IMR-90 (cell line): ENCODE results near the gene OPRM1. TPM values are rescaled to one million over a fixed set of nuclear protein-coding genes. Genes with fewer than 3 reads are reported as not detected.

Source experiments
- ATAC-seq: fragments of 200-7000 bp; cut with Tn5 transposase; 2 replicates; pipeline ENCODE4 v1.9.1; 2020; ENCODE audit warnings: low read depth, mild to moderate bottlenecking, moderate library complexity
- BruUV-seq: library from RNA; stranded (reverse); fragments of 400-500 nt; replicated peaks from 2 replicates; lab custom pipeline; 2021; lab: Mats Ljungman, UMichigan
- CTCF ChIA-PET: fragments of 300-600 bp; formaldehyde crosslinking; extraction: SDS; loops from one replicate; lab custom pipeline; 2021; ENCODE audit warnings: antibody characterized with exemption; lab: Yijun Ruan, JAX
- POLR2A ChIA-PET: fragments of 300-600 bp; sonication (Branson Sonifier 250); formaldehyde crosslinking; loops from one replicate; lab custom pipeline; 2022; ENCODE audit warnings: antibody characterized with exemption; ENCODE audit not compliant: unreplicated experiment; lab: Charles Lee
- DNase-seq: peaks from one replicate; pipeline ENCODE4 v3.0.0; 2013
- H2AFZ ChIP-seq: replicated peaks from 2 replicates; pipeline ENCODE3; 2013; ENCODE audit warnings: low read length, mild to moderate bottlenecking; ENCODE audit not compliant: poor library complexity
- H2AK5ac ChIP-seq: 2 replicates; pipeline ENCODE4 v1.6.1; 2013; ENCODE audit warnings: low read depth, low read length, inconsistent platforms
- H2AK9ac ChIP-seq: replicated peaks from 2 replicates; pipeline ENCODE3; 2013; ENCODE audit warnings: mild to moderate bottlenecking, low read depth, low read length, moderate library complexity; ENCODE audit not compliant: poor library complexity
- H2BK120ac ChIP-seq: 2 replicates; pipeline ENCODE4 v1.6.1; 2013; ENCODE audit warnings: low read depth, low read length, inconsistent platforms
- H2BK15ac ChIP-seq: 3 replicates; pipeline ENCODE4 v1.6.1; 2013; ENCODE audit warnings: low read depth, low read length, inconsistent platforms
- H2BK20ac ChIP-seq: 2 replicates; pipeline ENCODE4 v1.6.1; 2013; ENCODE audit warnings: low read depth, mild to moderate bottlenecking, inconsistent platforms, low read length, moderate library complexity
- H2BK5ac ChIP-seq: 2 replicates; pipeline ENCODE4 v1.6.1; 2013; ENCODE audit warnings: mild to moderate bottlenecking, low read depth, low read length, inconsistent platforms; ENCODE audit not compliant: poor library complexity, severe bottlenecking
- H3K14ac ChIP-seq: replicated peaks from 2 replicates; pipeline ENCODE4 v1.6.1; 2013; ENCODE audit warnings: low read depth, low read length, inconsistent platforms
- H3K18ac ChIP-seq: 2 replicates; pipeline ENCODE4 v1.6.1; 2013; ENCODE audit warnings: low read depth, low read length, control low read depth
- H3K23ac ChIP-seq: 2 replicates; pipeline ENCODE4 v1.6.1; 2013; ENCODE audit warnings: low read depth, low read length, inconsistent platforms
- H3K27ac ChIP-seq: 2 replicates; pipeline ENCODE4 v1.5.1; 2013; ENCODE audit warnings: mild to moderate bottlenecking, control low read depth, low read length; ENCODE audit not compliant: insufficient read depth
- H3K27me3 ChIP-seq: 2 replicates; pipeline ENCODE4 v1.6.1; 2013; ENCODE audit warnings: low read length; ENCODE audit not compliant: control insufficient read depth, insufficient read depth
- H3K36me3 ChIP-seq: 2 replicates; pipeline ENCODE4 v1.6.1; 2013; ENCODE audit warnings: low read length, mixed read lengths; ENCODE audit not compliant: control insufficient read depth, insufficient read depth
- H3K4ac ChIP-seq: 2 replicates; pipeline ENCODE4 v1.6.1; 2013; ENCODE audit warnings: low read depth, low read length, inconsistent platforms
- H3K4me1 ChIP-seq: 2 replicates; pipeline ENCODE4 v1.6.1; 2013; ENCODE audit warnings: low read length, mixed read lengths; ENCODE audit not compliant: control insufficient read depth, insufficient read depth
- H3K4me2 ChIP-seq: 2 replicates; pipeline ENCODE4 v1.6.1; 2013; ENCODE audit warnings: low read depth, mild to moderate bottlenecking, control low read depth, low read length, moderate library complexity
- H3K4me3 ChIP-seq: 2 replicates; pipeline ENCODE4 v1.5.1; 2013; ENCODE audit warnings: low read depth, mild to moderate bottlenecking, control low read depth, low read length, moderate library complexity; ENCODE audit not compliant: insufficient read depth
- H3K56ac ChIP-seq: 2 replicates; pipeline ENCODE4 v1.6.1; 2013; ENCODE audit warnings: low read length, inconsistent platforms; ENCODE audit not compliant: insufficient read depth; ENCODE audit errors: extremely low read depth
- H3K79me1 ChIP-seq, 2 experiments: 2 replicates each; pipeline ENCODE4 v1.6.1; 2013; ENCODE audit warnings: low read length in 2 of 2, inconsistent platforms in 1 of 2, low read depth in 1 of 2
- H3K9ac ChIP-seq: 2 replicates; pipeline ENCODE4 v1.6.1; 2013; ENCODE audit warnings: low read depth, low read length, control low read depth
- H3K9me1 ChIP-seq: 2 replicates; pipeline ENCODE4 v1.6.1; 2013; ENCODE audit warnings: low read length, inconsistent platforms; ENCODE audit not compliant: insufficient read depth
- H3K9me3 ChIP-seq: 2 replicates; pipeline ENCODE4 v1.6.1; 2013; ENCODE audit warnings: low read length; ENCODE audit not compliant: control insufficient read depth, insufficient read depth
- H4K20me1 ChIP-seq: 2 replicates; pipeline ENCODE4 v1.6.1; 2013; ENCODE audit warnings: low read length, inconsistent platforms; ENCODE audit not compliant: insufficient read depth
- H4K5ac ChIP-seq: 2 replicates; pipeline ENCODE4 v1.6.1; 2013; ENCODE audit warnings: mild to moderate bottlenecking, low read depth, low read length, control low read depth
- H4K8ac ChIP-seq, 2 experiments: 2 replicates each; pipeline ENCODE4 v1.6.1; 2013; ENCODE audit warnings: low read depth in 2 of 2, low read length in 2 of 2, control low read depth in 1 of 2, inconsistent platforms in 1 of 2
- H4K91ac ChIP-seq: 2 replicates; pipeline ENCODE4 v1.6.1; 2013; ENCODE audit warnings: low read depth, low read length, inconsistent platforms; ENCODE audit not compliant: insufficient read depth
- ELK1 ChIP-seq: fragments of 150-350 bp; IDR thresholded peaks from 2 replicates; pipeline ENCODE4 v1.6.1; 2016; ENCODE audit warnings: low read depth, mild to moderate bottlenecking, low read length, moderate library complexity, borderline replicate concordance
- FOS ChIP-seq: fragments of 150-350 bp; IDR thresholded peaks from 2 replicates; pipeline ENCODE4 v1.6.1; 2016; ENCODE audit warnings: low read depth, low read length
- MAZ ChIP-seq: IDR thresholded peaks from 2 replicates; pipeline ENCODE4 v1.6.1; 2012; ENCODE audit warnings: low read depth, mild to moderate bottlenecking, low read length, improper control_type of control experiment, moderate library complexity, borderline replicate concordance
- RAD21 ChIP-seq: IDR thresholded peaks from 2 replicates; pipeline ENCODE4 v1.6.1; 2012; ENCODE audit warnings: low read length, improper control_type of control experiment
- RCOR1 ChIP-seq: IDR thresholded peaks from 2 replicates; pipeline ENCODE4 v1.6.1; 2012; ENCODE audit warnings: mild to moderate bottlenecking, low read length, improper control_type of control experiment; ENCODE audit not compliant: insufficient replicate concordance
- RFX5 ChIP-seq: IDR thresholded peaks from 2 replicates; pipeline ENCODE4 v1.8.0; 2012; ENCODE audit warnings: low read depth, mild to moderate bottlenecking, low read length, moderate library complexity
- SMC3 ChIP-seq: fragments of 150-350 bp; IDR thresholded peaks from 2 replicates; pipeline ENCODE4 v1.6.1; 2016; ENCODE audit warnings: low read depth, mild to moderate bottlenecking, antibody characterized with exemption, low read length, moderate library complexity
- WGBS, 2 experiments: methylation state at CpG; one replicate each; pipeline versions ENCODE4 v1.1.5 to v1.1.7; 2013; ENCODE audit warnings: missing lambda C conversion rate in 2 of 2; ENCODE audit not compliant: insufficient read length in 1 of 2; ENCODE audit errors: extremely low coverage in 2 of 2; 5-methylcytosine and 5-hydroxymethylcytosine counted together
- dilution Hi-C: fragments of 300-500 bp; cut with HindIII; formaldehyde crosslinking; loops from one replicate; pipeline ENCODE4 v1.14.3; 2018; ENCODE audit warnings: low sequenced_read_pairs; ENCODE audit not compliant: unreplicated experiment
- in situ Hi-C: fragments of 300-500 bp; cut with MboI; formaldehyde crosslinking; loops from 3 replicates; pipeline ENCODE4 v1.14.3; 2019; ENCODE audit warnings: low sequenced_read_pairs, inconsistent platforms, mixed read lengths
- intact Hi-C: fragments of 100-400 bp; cut with micrococcal nuclease; formaldehyde crosslinking; loops from 2 replicates; pipeline ENCODE4 v1.10.0; 2022
- polyA plus RNA-seq, 3 experiments: library from polyadenylated mRNA; depleted of rRNA; stranded (reverse); fragments of >200 nt; gene quantifications; 2 replicates each; pipeline ENCODE4 v1.2.3, GENCODE V29; 2012; ENCODE audit warnings: low replicate concordance in 1 of 3
- total RNA-seq: library from RNA; depleted of rRNA; stranded (reverse); fragments of >200 nt; gene quantifications from 2 replicates; pipeline ENCODE4 v1.2.3, GENCODE V29; 2012

The OPRM1 gene
- total and polyA plus RNA-seq, 2 of the 4 experiments (the other 2 are of a cell fraction) = not detected

GRCh38 chr6:154202339-154202738 lies 163.3 kb downstream of the OPRM1 start:
- Histone ChIP-seq H3K36me3 (no peaks in the 10 kb centered on the region), H2BK15ac (no peak overlapping the region), H2AFZ (no peak overlapping the region), H3K14ac (no peak overlapping the region), H4K8ac (no peak overlapping the region), H3K27me3 (no peaks in the 10 kb centered on the region), H2BK5ac (no peak overlapping the region), H3K18ac (no peak overlapping the region), H3K9ac (no peak overlapping the region), H3K23ac (no peak overlapping the region), H4K91ac (no peak overlapping the region), H3K56ac (no peak overlapping the region), H2AK9ac (no peak overlapping the region), H4K20me1 (no peaks in the 10 kb centered on the region), H3K27ac (no peak overlapping the region), H3K9me3 (no peaks in the 10 kb centered on the region), H4K5ac (no peak overlapping the region), H2BK120ac (no peak overlapping the region), H3K79me1 (no peaks in the 10 kb centered on the region), H3K4me1 (no peaks in the 10 kb centered on the region), H2AK5ac (no peak overlapping the region), H2BK20ac (no peak overlapping the region), H3K4me3 (no peak overlapping the region), H3K9me1 (no peaks in the 10 kb centered on the region), H3K4ac (no peak overlapping the region), H3K4me2 (no peak overlapping the region)
- no peak for DNase-seq
- in situ Hi-C loops = no loop called here
- no peak for TF ChIP-seq RAD21
- TF ChIP-seq ELK1 = no peak
- TF ChIP-seq RCOR1 = no peak
- no peak for TF ChIP-seq RFX5
- TF ChIP-seq FOS = no peak
- TF ChIP-seq MAZ = no peak
- TF ChIP-seq SMC3 = no peak
- ChIA-PET POLR2A (no interaction called here), CTCF (no interaction called here)
- no CpG with 5 or more reads among the region's 3 CpGs for WGBS, 2 experiments
- no TSS peak for BruUV-seq
- dilution Hi-C loops = no loop called here
- intact Hi-C loops = no loop called here
- no peak for ATAC-seq
